Stomach (tissue), 9 donors: ENCODE data around the gene NRG3. TPM values are rescaled to one million over a fixed set of nuclear protein-coding genes. Genes with fewer than 3 reads are reported as not detected.
A peak's percentile ranks its signal among the peaks of the same experiment; 100 is the strongest.

Source experiments
- DNase-seq, 2 donors: peaks; one replicate each; pipeline versions ENCODE4 v3.0.0 to v3.0.0-alpha.2; 2013 to 2019
- H3K27ac ChIP-seq, 5 donors: fragments of 200-600 bp in 4 of 5; sonication (generic) in 4 of 5; one replicate each; pipeline ENCODE4 v1.5.1; 2013 to 2019; ENCODE audit warnings: mild to moderate bottlenecking in 1 of 5, moderate library complexity in 1 of 5
- H3K27me3 ChIP-seq, 3 donors: fragments of 200-600 bp; sonication (generic); one replicate each; pipeline ENCODE4 v1.5.1; 2017 to 2019; ENCODE audit warnings: mixed run types in 1 of 3
- H3K36me3 ChIP-seq, 4 donors: fragments of 200-600 bp; sonication (generic); 1 replicate in 3 of 4; 2 replicates in 1 of 4; pipeline ENCODE4 v1.5.1; 2016 to 2019
- H3K4me1 ChIP-seq, 4 donors: fragments of 200-600 bp; sonication (generic); one replicate each; pipeline ENCODE4 v1.5.1; 2016 to 2019
- H3K4me3 ChIP-seq, 4 donors: fragments of 200-600 bp; sonication (generic) in 3 of 4; one replicate each; pipeline ENCODE4 v1.5.1; 2016 to 2019; ENCODE audit warnings: mild to moderate bottlenecking in 1 of 4
- H3K9me3 ChIP-seq, 4 donors: fragments of 200-600 bp; sonication (generic); one replicate each; pipeline ENCODE4 v1.5.1; 2016 to 2019
- CTCF ChIP-seq, 7 experiments: fragments of 450-650 bp in 4 of 7; fragments of 200-600 bp in 3 of 7; sonication (generic) in 3 of 7; IDR thresholded peaks; one replicate each; pipeline ENCODE4 v1.5.1; 2016 to 2019; ENCODE audit warnings: antibody characterized with exemption in 7 of 7, control low read depth in 2 of 7, mild to moderate bottlenecking in 1 of 7
- EP300 ChIP-seq: sonication (generic); formaldehyde crosslinking; IDR thresholded peaks from one replicate; pipeline ENCODE4 v1.6.1; 2017; ENCODE audit warnings: antibody characterized with exemption
- POLR2A ChIP-seq, 4 donors: fragments of 450-650 bp; IDR thresholded peaks; one replicate each; pipeline ENCODE4 v1.6.1; 2016; ENCODE audit warnings: antibody characterized with exemption in 4 of 4, control low read depth in 2 of 4, mild to moderate bottlenecking in 1 of 4, moderate library complexity in 1 of 4
- POLR2AphosphoS5 ChIP-seq, 3 donors: sonication (generic); formaldehyde crosslinking; IDR thresholded peaks; one replicate each; pipeline ENCODE4 v1.6.1; 2016; ENCODE audit warnings: antibody characterized with exemption in 3 of 3
- WGBS, 5 donors: extraction: QIAGEN DNeasy Blood & Tissue Kit in 3 of 5; methylation state at CpG; one replicate each; pipeline versions ENCODE4 v1.1.5 to v1.1.7; 2013 to 2018; 5-methylcytosine and 5-hydroxymethylcytosine counted together
- intact Hi-C: fragments of 100-400 bp; cut with DNase I; formaldehyde crosslinking; loops from one replicate; pipeline ENCODE4 v1.15.1; 2023; ENCODE audit warnings: low total_unique reads
- polyA plus RNA-seq, 3 donors: library from polyadenylated mRNA; stranded (reverse); fragments of 200-250 nt; gene quantifications; one replicate each; pipeline ENCODE4 v1.2.3, GENCODE V29; 2013
- total RNA-seq, 5 donors: library from RNA; depleted of rRNA; stranded (reverse); fragments of >200 nt; gene quantifications; one replicate each; pipeline versions ENCODE4 v1.1.0 to v1.2.3, GENCODE V29; 2014 to 2016
- donor health status: healthy with polysubstance abuse.
- donor health status: Bipolar disorder and iron deficiency.
- donor health status: healthy.

Gene NRG3
- total and polyA plus RNA-seq, 8 donors = 0.08 to 2.5 (median 0.52) TPM; not detected in 4

- no peak overlapping the region for H3K4me3 ChIP-seq
- H3K27me3 ChIP-seq = no peaks in the 10 kb centered on the region
- TF ChIP-seq CTCF (IDR thresholded peaks at IDR 0.05) = no peak
- no peak for TF ChIP-seq POLR2AphosphoS5 (IDR thresholded peaks at IDR 0.05)
- no peak for TF ChIP-seq EP300
- no peak for TF ChIP-seq POLR2A (IDR thresholded peaks at IDR 0.05)
- no peaks in the 10 kb centered on the region for H3K36me3 ChIP-seq
- no peak for DNase-seq
- H3K9me3 ChIP-seq = no peaks in the 10 kb centered on the region
- no peak overlapping the region for H3K27ac ChIP-seq
- intact Hi-C loops = no loop called here
- 60 to 77% (median 69%) methylated on average over 2 of the region's 2 CpGs for WGBS, 5 donors
- H3K4me1 ChIP-seq = no peaks in the 10 kb centered on the region
Measured at GRCh38 chr10:81843042-81843441, 32.0 kb upstream of the NRG3 start.

- Histone ChIP-seq H3K27me3 (no peaks in the 10 kb centered on the region), H3K4me3 (no peak overlapping the region), H3K4me1 (no peaks in the 10 kb centered on the region), H3K27ac (no peak overlapping the region), H3K36me3 (no peaks in the 10 kb centered on the region), H3K9me3 (no peaks in the 10 kb centered on the region)
- DNase-seq = no peak
- 64 to 73% (median 70%) methylated on average over 2 of the region's 2 CpGs for WGBS, 5 donors
- TF ChIP-seq POLR2A (IDR thresholded peaks at IDR 0.05) (no peak), POLR2AphosphoS5 (IDR thresholded peaks at IDR 0.05) (no peak), EP300 (no peak), CTCF (IDR thresholded peaks at IDR 0.05) (no peak)
- intact Hi-C loops = no loop called here
Measured at GRCh38 chr10:81847675-81848074, 27.3 kb upstream of the NRG3 start.

- DNase-seq = peak in 1 of 2 donors; percentile 26
- Histone ChIP-seq H3K9me3 (no peaks in the 10 kb centered on the region), H3K36me3 (no peaks in the 10 kb centered on the region), H3K4me1 (no peaks in the 10 kb centered on the region), H3K4me3 (no peak overlapping the region), H3K27ac (no peak overlapping the region), H3K27me3 (no peaks in the 10 kb centered on the region)
- intact Hi-C loops = no loop called here
- 19 to 33% (median 30%) methylated on average over 4 of the region's 4 CpGs for WGBS, 5 donors
- TF ChIP-seq CTCF (IDR thresholded peaks at IDR 0.05) (no peak), EP300 (no peak), POLR2AphosphoS5 (IDR thresholded peaks at IDR 0.05) (no peak), POLR2A (IDR thresholded peaks at IDR 0.05) (no peak)
Measured at GRCh38 chr10:81848514-81848913, 26.5 kb upstream of the NRG3 start.

GRCh38 chr10:81848931-81849330 is 26.1 kb upstream of the NRG3 start:
- no peak overlapping the region for H3K27ac ChIP-seq
- intact Hi-C loops = no loop called here
- no peak overlapping the region for H3K4me3 ChIP-seq
- no peaks in the 10 kb centered on the region for H3K27me3 ChIP-seq
- DNase-seq = no peak
- peaks cover 0 to 1% (median under 1%) of the 10 kb centered on the region in 4 donors for H3K9me3 ChIP-seq
- no peaks in the 10 kb centered on the region for H3K36me3 ChIP-seq
- TF ChIP-seq POLR2AphosphoS5 (IDR thresholded peaks at IDR 0.05) = no peak
- no peak for TF ChIP-seq EP300
- TF ChIP-seq CTCF (IDR thresholded peaks at IDR 0.05) = no peak
- no peak for TF ChIP-seq POLR2A (IDR thresholded peaks at IDR 0.05)
- WGBS, 5 donors = 65 to 86% (median 80%) methylated on average over 5 of the region's 5 CpGs
- H3K4me1 ChIP-seq = no peaks in the 10 kb centered on the region
